Superior temporal gyrus (tissue), 1 donor: ENCODE results near the gene FBXO17.

Experiments used
- DNase-seq: peaks from one replicate; pipeline ENCODE4 v3.0.0-alpha.2; 2016; ENCODE audit errors: extremely low spot score

Gene FBXO17

GRCh38 chr19:38892841-38893240, 82.7 kb downstream of the FBXO17 start:
- no peak for DNase-seq

GRCh38 chr19:38891771-38892170, 83.8 kb downstream of the FBXO17 start:
- peak; percentile 76 for DNase-seq
